Ascending aorta (tissue), 2 donors: ENCODE results near the gene PHC3. TPM values are rescaled to one million over a fixed set of nuclear protein-coding genes. Genes with fewer than 3 reads are reported as not detected.
A peak's percentile ranks its signal among the peaks of the same experiment; 100 is the strongest.

Experiments used
- DNase-seq, 2 donors: peaks; one replicate each; pipeline ENCODE4 v3.0.0-alpha.2; 2019; ENCODE audit warnings: low spot score in 2 of 2
- H3K27ac ChIP-seq, 2 donors: fragments of 200-600 bp; sonication (generic); one replicate each; pipeline ENCODE4 v1.5.1; 2016 to 2017; ENCODE audit warnings: mild to moderate bottlenecking in 1 of 2
- H3K27me3 ChIP-seq: fragments of 200-600 bp; sonication (generic); one replicate; pipeline ENCODE4 v1.5.1; 2017
- H3K36me3 ChIP-seq, 2 donors: fragments of 200-600 bp; sonication (generic); one replicate each; pipeline ENCODE4 v1.5.1; 2016
- H3K4me1 ChIP-seq, 2 donors: fragments of 200-600 bp; sonication (generic); one replicate each; pipeline ENCODE4 v1.5.1; 2016 to 2017; ENCODE audit warnings: mild to moderate bottlenecking in 1 of 2
- H3K4me3 ChIP-seq, 2 donors: fragments of 200-600 bp; sonication (generic); one replicate each; pipeline ENCODE4 v1.5.1; 2016 to 2017; ENCODE audit warnings: mild to moderate bottlenecking in 1 of 2
- H3K9me3 ChIP-seq, 2 donors: fragments of 200-600 bp; sonication (generic); one replicate each; pipeline ENCODE4 v1.5.1; 2016
- intact Hi-C: fragments of 100-400 bp; cut with DNase I; formaldehyde crosslinking; loops from one replicate; pipeline ENCODE4 v1.15.1; 2023
- total RNA-seq: library from RNA; depleted of rRNA; stranded (reverse); fragments of >200 nt; gene quantifications from one replicate; pipeline ENCODE4 v1.1.0, GENCODE V29; 2016
- TF ChIP-seq, protein P1 (sequence below), 3 experiments: fragments of 200-600 bp in 2 of 3; fragments of 450-650 bp in 1 of 3; sonication (generic) in 2 of 3; IDR thresholded peaks; one replicate each; pipeline ENCODE4 v1.5.1; 2016 to 2019; ENCODE audit warnings: antibody characterized with exemption in 3 of 3, mild to moderate bottlenecking in 1 of 3, moderate library complexity in 1 of 3

Gene PHC3
- total RNA-seq, 1 donor from 2014 or later, result 43.3 TPM

DNA sequence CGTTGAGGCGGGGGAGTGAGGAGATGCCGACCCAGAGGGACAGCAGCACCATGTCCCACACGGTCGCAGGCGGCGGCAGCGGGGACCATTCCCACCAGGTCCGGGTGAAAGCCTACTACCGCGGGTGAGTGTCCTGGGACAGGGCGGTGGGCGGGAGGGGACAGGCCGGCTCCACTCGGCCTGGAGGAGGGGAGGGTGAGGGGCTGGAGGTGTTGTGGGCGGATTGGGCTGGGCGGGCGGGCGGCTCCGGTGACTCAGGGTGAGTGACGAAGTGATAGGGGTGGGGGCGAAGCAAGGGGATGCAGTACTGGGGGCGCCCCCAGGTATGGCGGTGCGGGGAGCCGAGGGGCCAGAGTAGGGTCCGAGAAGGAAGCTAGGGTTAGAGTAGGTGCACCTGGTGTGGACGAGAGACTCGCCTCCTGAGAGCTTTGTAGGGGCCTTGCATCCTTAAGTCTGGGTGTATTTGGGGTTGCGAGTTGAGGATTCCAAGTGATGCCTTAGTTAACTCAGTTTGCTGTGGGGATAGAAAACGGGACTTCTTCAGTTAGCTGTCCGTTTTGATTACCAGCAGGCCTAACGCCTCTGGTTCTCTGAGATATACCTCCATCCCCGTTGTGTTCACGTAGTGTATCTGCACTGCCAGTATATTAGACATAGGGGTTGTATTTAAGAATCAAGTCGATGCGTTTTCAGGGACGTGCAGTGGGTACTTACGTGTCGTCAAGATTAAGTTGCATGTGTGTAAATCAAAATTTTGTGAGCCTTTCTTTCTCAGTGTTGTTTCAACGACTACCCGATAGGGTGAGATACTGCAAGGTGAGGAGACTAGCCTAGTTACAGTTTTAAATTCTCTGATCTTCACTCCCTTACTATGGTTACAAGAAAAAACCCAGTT lies 41.4 kb upstream of the PHC3 start:
- peak overlapping the region; percentile 96 to 97 for H3K4me3 ChIP-seq
- TF ChIP-seq, protein P1, sequence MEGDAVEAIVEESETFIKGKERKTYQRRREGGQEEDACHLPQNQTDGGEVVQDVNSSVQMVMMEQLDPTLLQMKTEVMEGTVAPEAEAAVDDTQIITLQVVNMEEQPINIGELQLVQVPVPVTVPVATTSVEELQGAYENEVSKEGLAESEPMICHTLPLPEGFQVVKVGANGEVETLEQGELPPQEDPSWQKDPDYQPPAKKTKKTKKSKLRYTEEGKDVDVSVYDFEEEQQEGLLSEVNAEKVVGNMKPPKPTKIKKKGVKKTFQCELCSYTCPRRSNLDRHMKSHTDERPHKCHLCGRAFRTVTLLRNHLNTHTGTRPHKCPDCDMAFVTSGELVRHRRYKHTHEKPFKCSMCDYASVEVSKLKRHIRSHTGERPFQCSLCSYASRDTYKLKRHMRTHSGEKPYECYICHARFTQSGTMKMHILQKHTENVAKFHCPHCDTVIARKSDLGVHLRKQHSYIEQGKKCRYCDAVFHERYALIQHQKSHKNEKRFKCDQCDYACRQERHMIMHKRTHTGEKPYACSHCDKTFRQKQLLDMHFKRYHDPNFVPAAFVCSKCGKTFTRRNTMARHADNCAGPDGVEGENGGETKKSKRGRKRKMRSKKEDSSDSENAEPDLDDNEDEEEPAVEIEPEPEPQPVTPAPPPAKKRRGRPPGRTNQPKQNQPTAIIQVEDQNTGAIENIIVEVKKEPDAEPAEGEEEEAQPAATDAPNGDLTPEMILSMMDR (IDR thresholded peaks at IDR 0.05), result no peak
- H3K4me1 ChIP-seq, result peaks cover 0 to 24% of the 10 kb centered on the region in 2 donors
- DNase-seq, result peak in 1 of 2 donors; percentile 75
- peaks cover 0 to 5% of the 10 kb centered on the region in 2 donors for H3K9me3 ChIP-seq
- H3K27me3 ChIP-seq, result no peaks in the 10 kb centered on the region
- peak overlapping the region; percentile 94 to 96 for H3K27ac ChIP-seq
- intact Hi-C loops, result loop anchor here (1.0 to 2.0 kb wide), 4 partner anchors 34 to 257 kb away; partner anchors contain the start of genes PHC3 and SEC62
- no peaks in the 10 kb centered on the region for H3K36me3 ChIP-seq

DNA sequence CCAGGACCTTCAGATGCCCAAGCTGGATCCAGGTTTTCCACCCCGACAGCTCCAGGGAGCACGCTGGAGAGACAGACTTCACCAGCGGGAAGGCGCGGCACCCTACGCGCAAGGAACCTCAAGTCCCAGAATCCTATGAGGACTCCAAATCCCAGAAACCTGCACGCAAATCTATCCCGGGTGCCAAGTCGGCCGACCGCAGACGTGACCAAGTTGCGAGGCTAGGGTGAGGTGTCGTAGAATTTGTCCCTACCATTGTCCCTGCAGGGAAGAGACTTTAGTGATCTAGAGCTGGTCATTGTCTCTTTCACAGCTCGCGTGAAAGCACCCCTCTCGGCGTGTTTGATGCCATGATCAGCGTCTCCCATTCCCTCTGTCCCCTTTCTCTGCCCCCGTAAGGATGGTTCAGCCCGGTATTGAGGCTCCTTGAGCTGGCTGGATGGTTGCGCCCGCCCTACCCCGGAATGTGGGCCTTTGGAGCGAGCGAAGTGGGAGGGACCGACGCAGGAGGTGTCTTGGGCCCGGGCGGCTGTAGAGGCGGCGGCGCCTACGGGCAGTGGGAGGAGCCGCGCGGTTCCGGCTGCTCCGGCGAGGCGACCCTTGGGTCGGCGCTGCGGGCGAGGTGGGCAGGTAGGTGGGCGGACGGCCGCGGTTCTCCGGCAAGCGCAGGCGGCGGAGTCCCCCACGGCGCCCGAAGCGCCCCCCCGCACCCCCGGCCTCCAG lies 40.6 kb upstream of the PHC3 start, which contains the start of gene PRKCI:
Gene PRKCI, plus strand, starts transcription at position 501 of the 723 bp plus-strand sequence. CDS start 246 bp downstream, outside the sequence.
- TF ChIP-seq, protein P1 (IDR thresholded peaks at IDR 0.05), result no peak
- no peaks in the 10 kb centered on the region for H3K27me3 ChIP-seq
- H3K36me3 ChIP-seq, result no peaks in the 10 kb centered on the region
- H3K4me3 ChIP-seq, result peak within 1 kb of the TSS; percentile 96 to 97
- DNase-seq, result peak; percentile 80 to 97
- intact Hi-C loops, result loop anchor here (1.0 to 2.0 kb wide), 4 partner anchors 33 to 256 kb away; partner anchors contain the start of genes PHC3 and SEC62
- H3K27ac ChIP-seq, result peak within 1 kb of the TSS; percentile 94 to 96
- H3K9me3 ChIP-seq, result peaks cover 0 to 5% of the 10 kb centered on the region in 2 donors
- H3K4me1 ChIP-seq, result peaks cover 0 to 17% of the 10 kb centered on the region in 2 donors

DNA sequence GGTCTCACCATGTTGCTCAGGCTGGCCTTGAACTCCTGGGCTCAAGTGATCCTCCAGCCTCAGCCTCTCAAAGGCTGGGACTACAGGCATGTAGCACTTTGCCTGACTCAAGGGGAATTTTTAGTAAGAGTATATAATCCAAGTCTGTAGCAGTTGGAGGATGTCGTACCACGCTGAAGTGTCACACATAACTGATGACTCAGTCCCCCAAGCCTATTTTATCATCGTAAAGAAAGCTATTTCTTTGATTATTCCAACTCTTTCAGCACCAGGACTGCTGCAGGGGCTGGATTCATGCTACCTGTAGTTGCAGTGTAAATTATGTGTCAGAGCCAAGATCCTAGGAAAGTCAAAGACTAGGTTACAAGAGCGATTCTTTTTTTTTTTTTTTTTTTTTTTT lies 39.3 kb upstream of the PHC3 start:
- DNase-seq, result no peak
- H3K27ac ChIP-seq, result no peak overlapping the region
- peaks cover 0 to 9% of the 10 kb centered on the region in 2 donors for H3K4me1 ChIP-seq
- H3K36me3 ChIP-seq, result no peaks in the 10 kb centered on the region
- TF ChIP-seq, protein P1 (IDR thresholded peaks at IDR 0.05), result no peak
- H3K9me3 ChIP-seq, result peaks cover 0 to 5% of the 10 kb centered on the region in 2 donors
- no peak overlapping the region for H3K4me3 ChIP-seq
- intact Hi-C loops, result no loop called here
- no peaks in the 10 kb centered on the region for H3K27me3 ChIP-seq

DNA sequence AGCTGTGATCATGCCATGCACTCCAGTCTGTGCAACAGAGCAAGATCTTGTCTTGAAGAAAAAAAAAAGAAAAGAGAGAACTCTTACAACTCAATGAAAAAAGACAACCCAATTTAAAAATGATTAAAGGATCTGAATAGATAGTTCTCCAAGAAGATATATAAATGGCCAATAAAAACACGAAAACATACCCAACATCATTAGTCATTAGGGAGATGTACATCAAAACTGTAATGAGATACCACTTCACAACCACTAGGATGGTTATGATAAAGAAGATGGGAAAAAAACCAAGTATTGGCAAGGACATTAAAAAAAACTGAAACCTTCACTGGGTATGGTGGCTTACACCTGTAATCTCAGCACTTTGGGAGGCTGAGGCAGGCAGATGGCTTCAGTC lies 38.3 kb upstream of the PHC3 start:
- H3K27me3 ChIP-seq, result no peaks in the 10 kb centered on the region
- H3K4me3 ChIP-seq, result no peak overlapping the region
- H3K36me3 ChIP-seq, result no peaks in the 10 kb centered on the region
- TF ChIP-seq, protein P1 (IDR thresholded peaks at IDR 0.05), result no peak
- H3K9me3 ChIP-seq, result peaks cover 0 to 5% of the 10 kb centered on the region in 2 donors
- intact Hi-C loops, result no loop called here
- no peak for DNase-seq
- H3K27ac ChIP-seq, result no peak overlapping the region
- H3K4me1 ChIP-seq, result peaks cover 0 to 9% of the 10 kb centered on the region in 2 donors

DNA sequence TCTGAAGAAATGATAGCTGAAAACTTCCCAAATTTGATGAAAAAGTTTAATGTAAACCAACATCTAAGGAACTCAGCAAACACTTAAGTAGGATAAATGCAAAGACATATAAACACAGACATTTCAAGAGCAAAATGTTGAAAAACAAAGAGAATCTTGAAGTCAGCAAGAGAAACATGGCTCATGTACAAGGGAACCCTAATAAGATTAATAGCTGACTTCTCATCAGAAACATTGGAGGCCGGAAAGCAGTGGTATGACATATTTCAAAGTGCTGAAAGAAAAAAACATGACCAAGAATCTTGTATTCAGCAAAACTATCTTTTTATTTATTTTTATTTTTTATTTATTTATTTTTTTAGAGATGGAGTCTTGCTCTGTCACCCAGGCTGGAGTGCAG lies 30.1 kb upstream of the PHC3 start:
- no peaks in the 10 kb centered on the region for H3K9me3 ChIP-seq

More for the DNA sequence above, 30.1 kb upstream of the PHC3 start:
- TF ChIP-seq, protein P1 (IDR thresholded peaks at IDR 0.05), result no peak
- Histone ChIP-seq H3K36me3 (no peaks in the 10 kb centered on the region), H3K27ac (no peak overlapping the region), H3K27me3 (no peaks in the 10 kb centered on the region), H3K4me1 (no peaks in the 10 kb centered on the region), H3K4me3 (no peak overlapping the region)
- intact Hi-C loops, result no loop called here
- DNase-seq, result no peak
